ENCODE measurements around the gene NTN4.

- TF ChIP-seq SP1 (IDR thresholded peaks at IDR 0.05) (no peak), CTCF (IDR thresholded peaks at IDR 0.05; ENCODE audit: low read depth, low read length, missing input control) (no peak), EGR1 (IDR thresholded peaks at IDR 0.05; ENCODE audit: low read depth in 2 of 2) (no peak), RAD21 (IDR thresholded peaks at IDR 0.05) (no peak), MAX (IDR thresholded peaks at IDR 0.05) (no peak), JUND (IDR thresholded peaks at IDR 0.05) (no peak), TAF1 (conservative IDR thresholded peaks at IDR 0.05) (no peak)
These were observed 111.9 kb downstream of the NTN4 start for GRCh38 chr12:95678684-95679083.

All from liver (tissue), 3 donors.